K562 (cell line): ENCODE measurements around the gene MAP2K3. TPM values are rescaled to one million over a fixed set of nuclear protein-coding genes. Genes with fewer than 3 reads are reported as not detected.

Experiments
- ATAC-seq: fragments of 200-7000 bp; cut with Tn5 transposase; 3 replicates; pipeline ENCODE4 v1.9.1; 2020; ENCODE audit warnings: moderate library complexity
- BruUV-seq: library from RNA; stranded (reverse); fragments of 400-500 nt; replicated peaks from 2 replicates; lab custom pipeline; 2021; lab: Mats Ljungman, UMichigan
- CTCF ChIA-PET: fragments of 300-600 bp; formaldehyde crosslinking; extraction: SDS; loops from one replicate; lab custom pipeline; 2021; ENCODE audit warnings: low intra/inter-chr PET ratio; lab: Yijun Ruan, JAX
- POLR2A ChIA-PET: fragments of 300-600, 350-650 bp; sonication (Branson Sonifier 250); formaldehyde crosslinking; extraction: SDS; loops from one replicate; lab custom pipeline; 2021; ENCODE audit warnings: antibody characterized with exemption, inconsistent platforms; lab: Yijun Ruan, JAX
- DNase-seq, 4 experiments: peaks; one replicate each; pipeline versions ENCODE4 v3.0.0 to v3.0.0-alpha.2; 2011 to 2018; ENCODE audit warnings: low spot score in 3 of 4, mixed read lengths in 3 of 4; ENCODE audit errors: extremely low read depth in 1 of 4
- FAIRE-seq: peaks from 2 replicates; lab custom pipeline; 2011; peaks lifted over from hg19 to GRCh38; lab: Jason Lieb, UNC
- H2AFZ ChIP-seq: 2 replicates; pipeline ENCODE4 v1.6.0; 2011; ENCODE audit warnings: low read depth, low read length, control low read depth, inconsistent platforms
- H3K27ac ChIP-seq: fragments of 200-600 bp; 3 replicates; pipeline ENCODE4 v1.8.0; 2011; ENCODE audit warnings: low read depth, mild to moderate bottlenecking, control low read depth, inconsistent platforms, low read length, moderate library complexity, mixed read lengths; ENCODE audit errors: extremely low read depth
- H3K27me3 ChIP-seq, 2 experiments: fragments of 300-600 bp in 1 of 2; 2 replicates in 1 of 2; 3 replicates in 1 of 2; pipeline versions ENCODE4 v1.6.0 to v1.8.0; 2011; ENCODE audit warnings: inconsistent platforms in 2 of 2, low read length in 2 of 2, mild to moderate bottlenecking in 1 of 2, mixed read lengths in 1 of 2, moderate library complexity in 1 of 2; ENCODE audit not compliant: control insufficient read depth in 2 of 2, insufficient read depth in 2 of 2
- H3K36me3 ChIP-seq: fragments of 300-600 bp; 3 replicates; pipeline ENCODE4 v1.8.0; 2011; ENCODE audit warnings: mild to moderate bottlenecking, low read length, inconsistent platforms; ENCODE audit not compliant: control insufficient read depth, insufficient read depth
- H3K4me1 ChIP-seq, 2 experiments: fragments of 200-600 bp in 1 of 2; replicated peaks in 1 of 2; 2 replicates in 1 of 2; 3 replicates in 1 of 2; pipeline versions ENCODE4 v1.5.1 to v1.8.0; 2011; ENCODE audit warnings: inconsistent platforms in 2 of 2, low read length in 2 of 2, mild to moderate bottlenecking in 1 of 2, mixed read lengths in 1 of 2, moderate library complexity in 1 of 2; ENCODE audit not compliant: control insufficient read depth in 2 of 2, insufficient read depth in 2 of 2
- H3K4me2 ChIP-seq: 2 replicates; pipeline ENCODE4 v1.6.1; 2011; ENCODE audit warnings: low read length, control low read depth, inconsistent platforms, mixed read lengths; ENCODE audit not compliant: insufficient read depth
- H3K4me3 ChIP-seq: fragments of 200-600 bp; sonication (generic), shearing (Covaris generic); 2 replicates; pipeline ENCODE4 v1.5.1; 2016; ENCODE audit warnings: control low read depth, inconsistent platforms
- H3K79me2 ChIP-seq: fragments of 200-600 bp; 3 replicates; pipeline ENCODE4 v1.8.0; 2011; ENCODE audit warnings: low read length, inconsistent platforms; ENCODE audit not compliant: control insufficient read depth, insufficient read depth
- H3K9ac ChIP-seq, 2 experiments: 2 replicates each; pipeline versions ENCODE4 v1.6.0 to v1.6.1; 2011; ENCODE audit warnings: low read depth in 2 of 2, low read length in 2 of 2, control low read depth in 1 of 2, inconsistent platforms in 1 of 2, mild to moderate bottlenecking in 1 of 2, mixed read lengths in 1 of 2; ENCODE audit not compliant: insufficient read depth in 1 of 2
- H3K9me1 ChIP-seq: one replicate; pipeline ENCODE4 v1.6.0; 2011; ENCODE audit warnings: inconsistent platforms, mild to moderate bottlenecking, low read length, moderate library complexity; ENCODE audit not compliant: control insufficient read depth, insufficient read depth
- H3K9me3 ChIP-seq: replicated peaks from 2 replicates; pipeline ENCODE4 v1.5.1; 2011; ENCODE audit warnings: low read depth, low read length, inconsistent platforms; ENCODE audit not compliant: control insufficient read depth, insufficient read depth
- H4K20me1 ChIP-seq: replicated peaks from 2 replicates; pipeline ENCODE4 v1.6.1; 2011; ENCODE audit warnings: low read length, inconsistent platforms, mixed read lengths; ENCODE audit not compliant: control insufficient read depth, insufficient read depth
- ATF7 ChIP-seq: fragments of 450-650 bp; IDR thresholded peaks from 2 replicates; pipeline ENCODE4 v1.7.1; 2014; ENCODE audit warnings: mild to moderate bottlenecking, moderate library complexity
- BRF1 ChIP-seq: IDR thresholded peaks from 3 replicates; pipeline ENCODE4 v1.6.1; 2011; ENCODE audit warnings: borderline replicate concordance, mild to moderate bottlenecking; ENCODE audit not compliant: insufficient read length; ENCODE audit errors: extremely low read depth
- MCM3 ChIP-seq: fragments of 450-650 bp; IDR thresholded peaks from 2 replicates; pipeline ENCODE4 v1.6.1; 2016
- NUFIP1 ChIP-seq: fragments of 450-650 bp; IDR thresholded peaks from 2 replicates; pipeline ENCODE4 v1.6.1; 2018; ENCODE audit not compliant: partially characterized antibody
- PURB ChIP-seq: sonication (generic); formaldehyde crosslinking; IDR thresholded peaks from 2 replicates; pipeline ENCODE4 v1.9.0; 2021; ENCODE audit warnings: low read depth, mild to moderate bottlenecking, missing genetic modification reagents
- SAFB ChIP-seq: fragments of 200-400 bp; formaldehyde crosslinking; IDR thresholded peaks from 2 replicates; pipeline ENCODE4 v1.6.1; 2017; ENCODE audit warnings: low read depth, low read length, borderline replicate concordance
- SMAD4 ChIP-seq: fragments of 250-450 bp; sonication (Bioruptor Pico); conservative IDR thresholded peaks from 2 replicates; pipeline ENCODE4 v1.8.0; 2021; ENCODE audit warnings: inconsistent platforms, mild to moderate bottlenecking, moderate library complexity
- TBP ChIP-seq: optimal IDR thresholded peaks from 2 replicates; pipeline ENCODE3; 2011; ENCODE audit warnings: low read depth, low read length, improper control_type of control experiment
- ZC3H8 ChIP-seq: fragments of 450-650 bp; IDR thresholded peaks from 2 replicates; pipeline ENCODE4 v1.6.1; 2017
- ZFP1 ChIP-seq: fragments of 450-650 bp; formaldehyde crosslinking; IDR thresholded peaks from 2 replicates; pipeline ENCODE4 v1.4.0; 2020; ENCODE audit warnings: mild to moderate bottlenecking, mixed read lengths
- WGBS: fragments of 100-300 bp; shearing (Covaris generic); methylation state at CpG from one replicate; pipeline ENCODE4 v1.1.6; 2016; ENCODE audit warnings: low coverage, mixed read lengths; ENCODE audit not compliant: insufficient coverage; ENCODE audit errors: missing lambda C conversion rate; 5-methylcytosine and 5-hydroxymethylcytosine counted together
- in situ Hi-C: fragments of 300-500 bp; cut with MboI; formaldehyde crosslinking; loops from 4 replicates; pipeline ENCODE4 v1.15.0; 2018; ENCODE audit warnings: inconsistent platforms, mixed read lengths
- intact Hi-C: fragments of 100-400 bp; cut with micrococcal nuclease; formaldehyde crosslinking; loops from 2 replicates; pipeline ENCODE4 v1.14.2; 2022
- polyA plus RNA-seq, 8 experiments: library from polyadenylated mRNA; depleted of rRNA in 4 of 8; stranded (reverse) in 5 of 8; unstranded in 3 of 8; fragments of >200 nt; fragmentation: Nextera tagmentation in 2 of 8; fragmentation: Illumina TruSeq in 1 of 8; extraction: Ambion mirVana in 2 of 8; extraction: Trizol in 1 of 8; gene quantifications; 2 replicates each; pipeline versions ENCODE4 v1.2.1 to v1.2.3, GENCODE V29; 2011 to 2014; ENCODE audit warnings: inconsistent platforms in 1 of 8, missing spikeins in 1 of 8
- total RNA-seq, 7 experiments: library from RNA; depleted of rRNA in 6 of 7; stranded (reverse); fragments of >200 nt in 6 of 7; fragmentation: Illumina TruSeq in 2 of 7; extraction: Trizol in 2 of 7; gene quantifications; 2 replicates each; pipeline versions ENCODE4 v1.2.1 to v1.2.3, GENCODE V29; 2011 to 2021; ENCODE audit warnings: low replicate concordance in 1 of 7
- TF ChIP-seq, protein P1 (sequence below): fragments of 450-650 bp; formaldehyde crosslinking; IDR thresholded peaks from 2 replicates; pipeline ENCODE4 v1.4.0; 2022; ENCODE audit warnings: missing genetic modification characterization
- TF ChIP-seq, protein P2 (sequence below): conservative IDR thresholded peaks from 2 replicates; pipeline ENCODE4 v1.6.1; 2011; ENCODE audit warnings: low read depth, mild to moderate bottlenecking, low read length; ENCODE audit not compliant: control insufficient read depth
- TF ChIP-seq, protein P3 (sequence below), 2 experiments: fragments of 450-650 bp; formaldehyde crosslinking in 1 of 2; IDR thresholded peaks; 2 replicates each; pipeline versions ENCODE4 v1.4.0 to v1.6.1; 2014 to 2020; ENCODE audit warnings: mild to moderate bottlenecking in 2 of 2, borderline replicate concordance in 1 of 2, low read depth in 1 of 2

The MAP2K3 gene
- total and polyA plus RNA-seq, 9 of the 15 experiments (the other 6 are each of a cell fraction or from before 2014, with no cell fraction given) = 0.18 to 14.8 (median 3.5) TPM

DNA sequence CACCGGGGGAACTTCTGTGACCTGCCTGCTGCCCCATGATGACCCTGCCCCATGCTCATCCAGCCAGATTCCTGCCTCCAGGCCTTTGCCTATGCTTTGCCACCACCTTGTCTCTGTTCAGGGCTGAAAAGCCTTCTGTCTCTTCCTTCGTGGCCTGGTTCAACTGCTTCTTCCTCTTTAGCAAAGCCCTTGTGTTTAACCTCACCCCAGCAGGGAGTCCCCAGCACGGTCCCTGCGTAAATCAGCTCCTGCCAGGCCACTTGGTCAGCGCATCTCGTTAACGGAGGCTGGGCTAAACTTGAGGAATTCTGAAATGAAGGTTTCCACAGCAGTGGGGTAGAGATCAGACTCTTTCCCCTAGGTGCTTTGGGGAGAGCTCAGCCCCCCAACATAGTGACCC lies 75.5 kb downstream of the MAP2K3 start:
- H4K20me1 ChIP-seq = no peaks in the 10 kb centered on the region
- H3K79me2 ChIP-seq = no peaks in the 10 kb centered on the region
- H3K9ac ChIP-seq = no peak overlapping the region; a peak in 1 of 4 replicates
- 0% methylated on average over 7 of the region's 7 CpGs for WGBS
- in situ Hi-C loops (no loop called here), intact Hi-C loops (no loop called here)
- ChIA-PET POLR2A (no interaction called here), CTCF (no interaction called here)
- H2AFZ ChIP-seq = no peak overlapping the region
- no peaks in the 10 kb centered on the region for H3K36me3 ChIP-seq
- no peak overlapping the region for H3K4me2 ChIP-seq
- no peak overlapping the region for H3K4me3 ChIP-seq
- BruUV-seq = no TSS peak
- no peak for DNase-seq
- H3K4me1 ChIP-seq = no peaks in the 10 kb centered on the region
- no peak overlapping the region for H3K27ac ChIP-seq
- H3K9me1 ChIP-seq = no peaks in the 10 kb centered on the region
- FAIRE-seq = no peak
- no peak for ATAC-seq
- peaks cover 0 to 9% of the 10 kb centered on the region in 2 experiments; a peak in 2 of 5 replicates for H3K27me3 ChIP-seq
- H3K9me3 ChIP-seq = no peaks in the 10 kb centered on the region
- TF ChIP-seq, protein P1, sequence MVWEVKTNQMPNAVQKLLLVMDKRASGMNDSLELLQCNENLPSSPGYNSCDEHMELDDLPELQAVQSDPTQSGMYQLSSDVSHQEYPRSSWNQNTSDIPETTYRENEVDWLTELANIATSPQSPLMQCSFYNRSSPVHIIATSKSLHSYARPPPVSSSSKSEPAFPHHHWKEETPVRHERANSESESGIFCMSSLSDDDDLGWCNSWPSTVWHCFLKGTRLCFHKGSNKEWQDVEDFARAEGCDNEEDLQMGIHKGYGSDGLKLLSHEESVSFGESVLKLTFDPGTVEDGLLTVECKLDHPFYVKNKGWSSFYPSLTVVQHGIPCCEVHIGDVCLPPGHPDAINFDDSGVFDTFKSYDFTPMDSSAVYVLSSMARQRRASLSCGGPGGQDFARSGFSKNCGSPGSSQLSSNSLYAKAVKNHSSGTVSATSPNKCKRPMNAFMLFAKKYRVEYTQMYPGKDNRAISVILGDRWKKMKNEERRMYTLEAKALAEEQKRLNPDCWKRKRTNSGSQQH (CRISPR knock-in tag) = no peak
- no peak for TF ChIP-seq ZFP1 (CRISPR knock-in tag)
- no peak for TF ChIP-seq ATF7
- TF ChIP-seq ZC3H8 = no peak
- no peak for TF ChIP-seq SMAD4
- TF ChIP-seq, protein P2, sequence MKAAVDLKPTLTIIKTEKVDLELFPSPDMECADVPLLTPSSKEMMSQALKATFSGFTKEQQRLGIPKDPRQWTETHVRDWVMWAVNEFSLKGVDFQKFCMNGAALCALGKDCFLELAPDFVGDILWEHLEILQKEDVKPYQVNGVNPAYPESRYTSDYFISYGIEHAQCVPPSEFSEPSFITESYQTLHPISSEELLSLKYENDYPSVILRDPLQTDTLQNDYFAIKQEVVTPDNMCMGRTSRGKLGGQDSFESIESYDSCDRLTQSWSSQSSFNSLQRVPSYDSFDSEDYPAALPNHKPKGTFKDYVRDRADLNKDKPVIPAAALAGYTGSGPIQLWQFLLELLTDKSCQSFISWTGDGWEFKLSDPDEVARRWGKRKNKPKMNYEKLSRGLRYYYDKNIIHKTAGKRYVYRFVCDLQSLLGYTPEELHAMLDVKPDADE = no peak
- TF ChIP-seq BRF1 = no peak
- TF ChIP-seq MCM3 = no peak
- no peak for TF ChIP-seq PURB
- TF ChIP-seq SAFB = no peak
- TF ChIP-seq, protein P3, sequence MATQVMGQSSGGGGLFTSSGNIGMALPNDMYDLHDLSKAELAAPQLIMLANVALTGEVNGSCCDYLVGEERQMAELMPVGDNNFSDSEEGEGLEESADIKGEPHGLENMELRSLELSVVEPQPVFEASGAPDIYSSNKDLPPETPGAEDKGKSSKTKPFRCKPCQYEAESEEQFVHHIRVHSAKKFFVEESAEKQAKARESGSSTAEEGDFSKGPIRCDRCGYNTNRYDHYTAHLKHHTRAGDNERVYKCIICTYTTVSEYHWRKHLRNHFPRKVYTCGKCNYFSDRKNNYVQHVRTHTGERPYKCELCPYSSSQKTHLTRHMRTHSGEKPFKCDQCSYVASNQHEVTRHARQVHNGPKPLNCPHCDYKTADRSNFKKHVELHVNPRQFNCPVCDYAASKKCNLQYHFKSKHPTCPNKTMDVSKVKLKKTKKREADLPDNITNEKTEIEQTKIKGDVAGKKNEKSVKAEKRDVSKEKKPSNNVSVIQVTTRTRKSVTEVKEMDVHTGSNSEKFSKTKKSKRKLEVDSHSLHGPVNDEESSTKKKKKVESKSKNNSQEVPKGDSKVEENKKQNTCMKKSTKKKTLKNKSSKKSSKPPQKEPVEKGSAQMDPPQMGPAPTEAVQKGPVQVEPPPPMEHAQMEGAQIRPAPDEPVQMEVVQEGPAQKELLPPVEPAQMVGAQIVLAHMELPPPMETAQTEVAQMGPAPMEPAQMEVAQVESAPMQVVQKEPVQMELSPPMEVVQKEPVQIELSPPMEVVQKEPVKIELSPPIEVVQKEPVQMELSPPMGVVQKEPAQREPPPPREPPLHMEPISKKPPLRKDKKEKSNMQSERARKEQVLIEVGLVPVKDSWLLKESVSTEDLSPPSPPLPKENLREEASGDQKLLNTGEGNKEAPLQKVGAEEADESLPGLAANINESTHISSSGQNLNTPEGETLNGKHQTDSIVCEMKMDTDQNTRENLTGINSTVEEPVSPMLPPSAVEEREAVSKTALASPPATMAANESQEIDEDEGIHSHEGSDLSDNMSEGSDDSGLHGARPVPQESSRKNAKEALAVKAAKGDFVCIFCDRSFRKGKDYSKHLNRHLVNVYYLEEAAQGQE (IDR thresholded peaks at IDR 0.05; ENCODE audit: borderline replicate concordance) = no peak
- TF ChIP-seq, protein P3 (CRISPR knock-in tag; IDR thresholded peaks at IDR 0.05; ENCODE audit: low read depth) = no peak
- no peak for TF ChIP-seq NUFIP1
- TF ChIP-seq TBP = no peak
